ENCODE results near the gene MAPK9. TPM values are rescaled to one million over a fixed set of nuclear protein-coding genes. Genes with fewer than 3 reads are reported as not detected.

Gene MAPK9
- total and polyA plus RNA-seq, 9 of the 15 experiments (the other 6 are each of a cell fraction or from before 2014, with no cell fraction given): 4.8 to 58.0 (median 29.9) TPM

- TF ChIP-seq ZBTB7A (IDR thresholded peaks at IDR 0.05; ENCODE audit: borderline replicate concordance, control insufficient read depth, low read depth, low read length) (peak; percentile 87; the same call in 1 of the 2 replicates), ZNF23 (CRISPR knock-in tag; IDR thresholded peaks at IDR 0.05) (no peak), UBTF (IDR thresholded peaks at IDR 0.05; ENCODE audit: borderline replicate concordance in 1 of 2, low read depth in 2 of 2, low read length in 2 of 2) (0 out of 4 replicates have a peak, but pooled peaks of 1 of the 2 experiments have one; percentile 44), HMG20B (CRISPR knock-in tag; IDR thresholded peaks at IDR 0.05) (no peak), MAFF (IDR thresholded peaks at IDR 0.05; ENCODE audit: low read length) (no peak), CHD7 (IDR thresholded peaks at IDR 0.05; ENCODE audit: low read depth, low read length) (no peak), BRD9 (IDR thresholded peaks at IDR 0.05; ENCODE audit: low read depth, partially characterized antibody) (no peak), CREBBP (IDR thresholded peaks at IDR 0.05; ENCODE audit: low read depth, low read length) (no peak), LEF1 (IDR thresholded peaks at IDR 0.05) (no peak), SMARCC2 (IDR thresholded peaks at IDR 0.05; ENCODE audit: low read depth) (no peak), KAT7 (CRISPR knock-in tag; IDR thresholded peaks at IDR 0.05; ENCODE audit: borderline replicate concordance) (no peak), NR2C1 (IDR thresholded peaks at IDR 0.05) (no peak), NR2C1 (tag; IDR thresholded peaks at IDR 0.05) (no peak)
Measured at GRCh38 chr5:180291234-180291940, 496 bp downstream of the MAPK9 start (continued).

All from K562 (cell line).